GM12801 (cell line): Measurements from ENCODE around the gene MRPL53.
A peak's percentile ranks its signal among the peaks of the same experiment; 100 is the strongest.

Experiments
- TF ChIP-seq, protein P1 (sequence below): IDR thresholded peaks from one replicate; pipeline ENCODE4 v1.5.1; 2011; ENCODE audit warnings: control low read depth; ENCODE audit not compliant: insufficient read length; ENCODE audit errors: extremely low read depth

The MRPL53 gene

DNA sequence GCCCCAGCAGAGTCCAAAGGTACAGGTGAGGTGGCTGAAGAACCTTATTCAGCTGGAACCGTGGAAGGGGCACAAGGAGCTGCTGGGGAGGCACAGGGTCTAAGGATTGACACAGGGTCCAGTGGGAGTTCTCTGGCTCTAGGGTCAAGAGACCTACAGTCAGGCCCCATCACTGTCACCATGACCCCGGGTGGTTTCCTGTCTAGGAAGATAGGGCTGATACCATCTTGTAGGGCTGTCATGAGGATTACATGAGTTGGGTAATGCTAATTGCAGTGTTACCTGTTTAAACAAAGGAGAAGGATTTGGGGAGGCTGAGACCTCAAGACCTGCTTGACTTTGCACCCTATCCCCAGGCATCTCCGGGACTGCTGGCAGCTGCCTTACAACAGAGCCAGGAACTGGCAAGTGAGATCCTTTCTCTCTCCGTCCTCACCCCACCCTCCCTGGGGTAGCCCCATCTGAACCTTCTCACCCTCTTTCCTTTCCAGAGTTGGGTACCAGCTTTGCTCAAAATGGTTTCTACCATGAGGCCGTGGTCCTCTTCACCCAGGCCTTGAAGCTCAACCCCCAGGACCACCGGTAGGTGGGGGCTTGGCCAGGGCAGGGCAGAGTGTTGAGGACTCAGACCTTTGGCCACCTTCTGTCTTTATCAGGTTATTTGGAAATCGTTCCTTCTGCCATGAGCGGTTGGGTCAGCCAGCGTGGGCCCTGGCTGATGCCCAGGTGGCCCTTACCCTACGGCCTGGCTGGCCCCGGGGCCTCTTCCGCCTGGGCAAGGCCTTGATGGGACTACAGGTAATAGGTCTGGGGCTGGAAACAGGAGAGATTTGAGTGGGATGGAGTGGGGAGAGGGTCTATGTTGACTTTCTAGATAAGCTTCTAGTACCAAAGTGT, 19.4 kb upstream of the MRPL53 start:
- TF ChIP-seq, protein P1, sequence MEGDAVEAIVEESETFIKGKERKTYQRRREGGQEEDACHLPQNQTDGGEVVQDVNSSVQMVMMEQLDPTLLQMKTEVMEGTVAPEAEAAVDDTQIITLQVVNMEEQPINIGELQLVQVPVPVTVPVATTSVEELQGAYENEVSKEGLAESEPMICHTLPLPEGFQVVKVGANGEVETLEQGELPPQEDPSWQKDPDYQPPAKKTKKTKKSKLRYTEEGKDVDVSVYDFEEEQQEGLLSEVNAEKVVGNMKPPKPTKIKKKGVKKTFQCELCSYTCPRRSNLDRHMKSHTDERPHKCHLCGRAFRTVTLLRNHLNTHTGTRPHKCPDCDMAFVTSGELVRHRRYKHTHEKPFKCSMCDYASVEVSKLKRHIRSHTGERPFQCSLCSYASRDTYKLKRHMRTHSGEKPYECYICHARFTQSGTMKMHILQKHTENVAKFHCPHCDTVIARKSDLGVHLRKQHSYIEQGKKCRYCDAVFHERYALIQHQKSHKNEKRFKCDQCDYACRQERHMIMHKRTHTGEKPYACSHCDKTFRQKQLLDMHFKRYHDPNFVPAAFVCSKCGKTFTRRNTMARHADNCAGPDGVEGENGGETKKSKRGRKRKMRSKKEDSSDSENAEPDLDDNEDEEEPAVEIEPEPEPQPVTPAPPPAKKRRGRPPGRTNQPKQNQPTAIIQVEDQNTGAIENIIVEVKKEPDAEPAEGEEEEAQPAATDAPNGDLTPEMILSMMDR: no peak

DNA sequence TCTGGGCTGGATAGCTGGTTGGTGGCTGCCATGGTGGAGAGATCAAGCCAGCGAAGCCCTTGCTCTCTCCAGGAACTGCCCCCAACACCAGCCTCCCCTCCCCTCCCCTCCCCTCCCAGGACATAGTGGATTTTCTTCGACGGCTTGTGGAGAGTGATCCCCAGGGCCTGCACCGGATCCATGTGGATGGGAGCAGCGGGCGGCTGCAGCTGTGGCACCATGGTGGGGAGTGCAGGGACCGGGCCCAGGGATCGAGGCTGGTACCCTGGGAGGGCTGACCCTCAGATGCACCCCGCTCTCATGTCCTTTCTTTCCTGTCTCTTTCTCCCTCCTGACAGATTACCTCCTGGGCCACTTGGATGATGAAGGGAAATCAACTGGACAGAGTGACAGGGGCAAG, 17.4 kb upstream of the MRPL53 start:
- TF ChIP-seq, protein P1: no peak

DNA sequence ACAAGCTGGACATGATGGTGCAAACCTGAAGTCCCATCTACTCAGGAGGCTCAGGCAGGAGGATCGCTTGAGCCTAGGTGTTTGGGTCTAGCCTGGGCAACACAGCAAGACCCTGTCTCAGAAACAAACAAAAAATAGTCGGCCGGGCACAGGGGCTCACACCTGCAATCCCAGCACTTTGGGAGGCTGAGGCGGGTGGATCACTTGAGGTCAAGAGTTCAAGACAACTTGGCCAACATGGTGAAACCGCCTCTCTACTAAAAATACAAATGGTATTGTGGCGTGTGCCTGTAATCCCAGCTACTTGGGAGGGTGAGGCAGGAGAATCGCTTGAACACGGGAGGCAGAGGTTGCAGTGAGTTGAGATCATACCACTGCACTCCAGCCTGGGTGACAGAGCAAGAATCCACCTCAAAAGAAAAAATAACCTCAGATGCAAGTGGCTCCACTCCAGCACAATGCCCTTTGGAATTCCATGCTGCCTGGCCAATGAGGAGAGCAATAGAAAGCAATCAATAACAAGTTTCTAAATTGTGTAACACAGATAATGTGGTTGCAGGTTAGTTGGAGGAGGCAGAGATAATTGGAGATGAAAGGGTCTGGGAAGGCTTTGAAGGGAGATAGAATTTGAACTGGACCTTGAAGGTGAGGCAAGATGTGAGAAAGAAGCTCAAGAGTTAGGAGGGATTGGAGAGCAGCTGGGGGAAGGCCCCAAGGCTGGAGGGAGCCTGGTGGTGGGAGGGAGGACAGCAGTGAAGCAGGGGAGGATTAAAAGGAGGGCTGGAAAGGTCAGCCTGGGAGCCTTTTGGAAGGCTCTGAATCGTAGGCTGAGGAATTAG, 16.4 kb upstream of the MRPL53 start:
- TF ChIP-seq, protein P1: no peak

GRCh38 chr2:74486141-74486540, 13.7 kb upstream of the MRPL53 start:
- TF ChIP-seq, protein P1: no peak

DNA sequence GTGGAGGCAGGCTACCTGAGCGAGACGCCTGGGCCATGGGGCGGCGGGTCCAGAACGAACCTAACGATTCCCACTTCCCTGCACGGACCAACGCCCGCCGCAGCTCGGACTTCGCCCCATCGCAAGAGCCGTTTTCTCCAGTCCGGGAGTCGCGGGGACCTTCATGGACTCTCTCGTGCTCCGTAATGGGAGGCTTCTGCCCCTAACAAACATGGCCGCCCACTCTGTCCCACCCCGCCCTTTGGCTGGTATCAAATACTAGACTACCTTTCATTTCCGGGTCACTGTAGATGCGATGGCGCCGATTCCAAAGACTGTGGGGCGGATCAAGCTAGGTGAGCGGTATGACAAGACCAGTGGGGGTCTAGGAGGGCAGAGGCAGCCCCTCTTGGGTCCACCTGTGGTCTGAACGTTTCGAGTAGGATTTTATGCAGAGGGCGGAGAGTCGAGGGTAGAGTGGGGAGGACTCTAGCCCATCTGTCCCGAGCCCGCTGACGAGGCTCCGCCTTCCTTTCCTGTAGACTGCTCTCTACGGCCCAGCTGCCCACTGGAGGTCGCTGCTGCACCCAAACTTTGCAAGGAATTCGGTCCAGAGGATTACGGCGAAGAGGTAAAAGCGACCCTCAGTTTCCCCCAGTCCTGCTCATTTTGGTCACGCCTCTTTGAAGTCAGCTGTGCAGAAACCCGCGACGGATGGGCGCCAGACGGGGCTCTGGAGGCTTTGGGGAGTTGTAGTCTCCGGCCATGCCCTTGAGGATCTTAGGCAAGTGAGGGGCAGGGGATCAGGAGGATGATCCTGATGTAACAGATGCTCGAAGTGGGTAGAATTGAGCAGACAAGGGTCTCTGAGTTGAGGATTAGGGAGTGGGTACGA, 10.6 kb upstream of the MRPL53 start, which contains the start of the genes CCDC142 and TTC31:
TSS of gene CCDC142 (minus strand) at position 198 of the 874 bp plus-strand sequence. CDS start at position 37, 161 bp downstream.
TSS of gene TTC31 (plus strand) at position 281 of the 874 bp plus-strand sequence. CDS start at position 296, 15 bp downstream.
- TF ChIP-seq, protein P1: peak; percentile 48

DNA sequence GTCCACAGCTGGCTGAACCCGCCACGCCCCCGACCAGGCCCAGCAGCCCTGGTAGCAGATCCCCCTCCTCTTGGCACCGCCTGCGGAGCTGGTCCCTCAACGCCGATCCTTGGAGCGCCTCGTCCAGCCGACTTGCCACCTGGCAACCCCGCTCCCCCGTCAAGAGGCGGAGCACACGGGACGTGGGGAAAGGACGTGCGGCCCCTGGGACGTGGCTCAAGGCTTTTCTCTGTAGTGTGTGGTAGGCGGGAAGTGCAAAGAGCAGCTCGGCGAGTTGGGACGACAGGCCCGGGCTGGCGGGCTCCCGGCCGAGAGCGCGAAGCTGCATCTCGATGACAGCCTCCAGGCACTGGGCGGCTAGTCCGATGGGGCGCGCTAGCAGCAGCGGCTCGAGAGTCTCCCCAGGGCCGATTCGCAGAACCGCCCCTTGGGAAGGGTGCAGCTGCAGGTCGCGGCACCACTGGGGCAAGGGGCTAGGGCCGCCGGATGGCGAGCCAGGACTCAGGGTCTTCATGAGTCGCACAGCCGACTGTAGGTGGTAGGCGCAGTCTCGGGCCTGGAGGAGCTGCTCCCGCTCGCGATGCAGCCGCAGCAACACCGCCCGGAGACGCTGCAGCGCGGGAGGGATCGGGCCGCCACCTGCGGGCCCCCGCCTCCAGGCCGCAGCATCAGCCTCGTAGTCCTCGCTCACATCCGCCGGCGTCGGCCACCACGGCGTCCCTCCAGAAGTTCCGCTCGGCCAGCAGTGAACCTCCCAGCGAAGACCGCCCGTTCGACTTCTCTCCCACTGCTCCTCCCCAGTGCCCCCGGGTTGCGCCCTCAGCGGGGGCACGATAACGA, 9.7 kb upstream of the MRPL53 start:
- TF ChIP-seq, protein P1: no peak
